ENCODE results near the gene PLPP6. TPM values are rescaled to one million over a fixed set of nuclear protein-coding genes. Genes with fewer than 3 reads are reported as not detected.
"Not testable (repeated sequence)": the region's sequence is repeated elsewhere in the genome, so short reads cannot be mapped to it uniquely, and the experiment has no call there.

Gene PLPP6
- 3.7 and 6.3 TPM in 2 replicates for total RNA-seq

- peak; percentile 78 to 86 for DNase-seq (ENCODE audit: low read depth in 2 of 2)
Measured at GRCh38 chr9:4662108-4662988, at the start of gene PLPP6. Gene PLPP6, plus strand, starts transcription at chr9:4662294. Its CDS starts 82 bp downstream, at chr9:4662376.

- DNase-seq (ENCODE audit: low read depth in 2 of 2): no peak
Measured at GRCh38 chr9:4614627-4615026, 47.5 kb upstream of the PLPP6 start.

DNA sequence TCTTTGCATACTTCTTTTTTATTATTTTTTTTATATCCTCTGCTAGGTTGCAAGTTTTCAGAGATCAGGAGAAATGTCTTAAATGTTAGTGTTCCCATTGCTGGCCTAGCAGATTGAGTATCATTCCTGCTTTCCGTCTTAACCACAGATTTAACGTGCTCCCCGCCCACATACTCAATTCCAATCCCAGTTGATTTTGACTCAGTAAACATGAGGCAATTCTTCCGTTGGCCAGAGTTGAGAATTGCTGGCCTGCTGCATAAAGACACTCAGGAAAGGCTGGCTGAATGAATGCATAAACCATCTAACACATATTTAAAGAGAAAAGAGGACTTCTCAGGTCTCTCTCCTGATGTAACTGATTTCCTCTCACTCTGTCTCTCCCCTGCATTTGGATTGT, 46.8 kb upstream of the PLPP6 start:
- no peak for DNase-seq (ENCODE audit: low read depth in 2 of 2)

DNA sequence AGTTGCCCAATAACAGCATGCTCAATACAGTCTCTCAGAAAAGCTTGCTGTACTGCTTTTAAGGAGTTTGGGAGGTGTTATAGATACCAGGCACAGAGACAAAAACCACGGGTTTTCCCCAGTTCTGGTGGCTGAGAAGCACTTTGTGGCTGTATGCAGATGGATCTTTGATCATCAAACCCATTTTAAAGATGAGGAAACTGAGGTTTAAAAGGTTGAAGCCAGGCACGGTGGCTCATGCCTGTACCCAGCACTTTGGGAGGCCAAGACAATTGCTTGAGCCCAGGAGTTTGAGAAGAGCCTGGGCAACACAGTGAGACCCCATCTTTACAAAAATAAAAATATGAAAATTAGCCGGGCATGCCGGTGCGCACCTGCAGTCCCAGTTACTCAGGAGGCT, 46.3 kb upstream of the PLPP6 start:
- no peak for DNase-seq (ENCODE audit: low read depth in 2 of 2)

DNA sequence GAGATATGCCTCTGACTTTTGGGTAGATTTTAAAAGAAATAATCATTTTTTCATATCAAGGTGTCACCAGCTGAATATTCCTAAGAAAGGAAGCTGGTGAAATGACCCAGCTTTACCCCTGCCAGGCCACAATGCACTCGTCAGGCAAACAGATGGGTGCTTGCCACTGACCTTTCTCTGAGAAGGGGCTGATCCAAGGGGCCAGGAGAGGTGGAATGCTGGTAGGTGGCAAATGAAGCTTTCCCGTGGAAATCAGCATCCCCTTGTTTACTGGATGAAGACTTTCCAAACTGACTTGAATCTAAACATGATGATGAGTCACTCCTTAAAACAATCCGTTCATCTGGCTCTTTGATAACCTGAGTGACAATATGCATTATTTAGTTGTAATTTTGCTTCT, 44.3 kb upstream of the PLPP6 start:
- DNase-seq (ENCODE audit: low read depth in 2 of 2): no peak

GRCh38 chr9:4618700-4619099, 43.4 kb upstream of the PLPP6 start:
- DNase-seq (ENCODE audit: low read depth in 2 of 2): no peak

DNA sequence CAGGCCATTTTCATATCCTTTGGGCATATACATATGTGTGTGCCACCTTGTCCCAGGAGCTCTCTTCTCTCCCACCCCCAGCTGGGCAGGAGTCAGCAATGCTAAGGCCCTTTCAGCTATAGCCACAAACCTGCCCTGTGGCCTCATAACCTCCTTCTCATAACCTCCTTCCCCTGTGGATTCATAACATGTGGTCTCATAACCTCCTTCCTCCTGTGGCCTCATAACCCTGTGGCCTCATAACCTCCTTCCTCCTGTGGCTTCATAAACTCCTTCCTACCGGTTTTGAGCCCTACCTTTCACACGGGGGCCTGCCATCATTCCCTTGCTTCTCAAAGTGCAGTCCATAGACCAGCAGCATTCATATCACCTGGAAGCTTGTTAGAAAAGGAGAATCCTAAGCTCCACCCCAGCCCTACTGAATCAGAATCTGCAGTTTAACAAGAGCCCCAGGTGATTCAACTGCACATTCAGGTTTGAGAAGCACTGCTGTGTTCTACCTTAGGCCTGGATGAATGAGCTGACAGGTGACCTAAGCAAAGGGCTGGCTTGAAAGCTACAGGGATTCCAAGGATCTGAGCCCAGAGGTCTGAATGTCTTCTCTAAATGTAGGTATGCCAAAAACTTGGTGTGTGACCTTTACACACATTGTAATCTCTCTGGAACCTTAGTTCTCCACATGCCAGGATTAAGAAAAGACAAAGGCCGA, 41.9 kb upstream of the PLPP6 start:
- no peak for DNase-seq (ENCODE audit: low read depth in 2 of 2)

GRCh38 chr9:4620881-4621555, 41.1 kb upstream of the PLPP6 start:
- peak in 1 of 2 donors; percentile 34 for DNase-seq (ENCODE audit: low read depth in 2 of 2)

GRCh38 chr9:4622016-4622415, 40.1 kb upstream of the PLPP6 start:
- no peak for DNase-seq (ENCODE audit: low read depth in 2 of 2)

GRCh38 chr9:4630836-4631235, 31.3 kb upstream of the PLPP6 start:
- no peak for DNase-seq (ENCODE audit: low read depth in 2 of 2)

DNA sequence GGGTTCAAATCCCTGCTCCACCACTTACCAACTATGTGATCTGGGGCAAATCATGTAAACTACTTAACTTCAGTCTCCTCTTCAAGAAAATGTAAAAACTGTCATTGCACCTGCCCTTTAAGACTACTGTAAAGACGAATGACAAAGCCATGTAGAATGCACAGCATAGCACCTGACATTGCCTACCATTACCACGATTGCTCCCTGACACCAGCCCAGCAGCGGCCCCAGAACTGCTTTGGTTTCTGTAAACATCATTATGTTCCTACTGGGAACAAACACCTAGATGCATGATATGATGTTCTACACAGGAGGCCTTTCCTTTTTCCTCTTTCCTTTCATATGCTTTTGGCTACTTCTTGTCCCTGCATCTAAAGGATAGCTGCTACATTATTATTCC, 23.1 kb upstream of the PLPP6 start:
- DNase-seq (ENCODE audit: low read depth in 2 of 2): no peak

DNA sequence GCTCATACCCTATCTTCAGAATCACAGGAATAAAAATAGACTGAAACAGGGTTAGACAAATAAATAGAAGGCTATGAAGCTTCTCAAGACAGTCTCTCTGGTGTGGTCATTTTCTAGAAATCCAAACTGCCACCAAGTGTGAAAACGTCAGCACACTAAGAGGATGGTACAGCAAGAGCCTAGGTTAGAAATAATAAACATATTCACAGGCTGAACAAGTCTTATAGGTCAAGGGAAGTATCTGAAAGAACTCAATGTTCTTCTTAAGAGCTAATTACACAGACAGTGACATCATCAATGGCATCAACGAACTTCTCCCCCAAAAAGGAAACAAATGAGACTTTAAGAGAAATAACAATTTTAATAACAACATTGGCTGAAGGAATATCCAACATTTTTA, 22.7 kb upstream of the PLPP6 start:
- no peak for DNase-seq (ENCODE audit: low read depth in 2 of 2)

DNA sequence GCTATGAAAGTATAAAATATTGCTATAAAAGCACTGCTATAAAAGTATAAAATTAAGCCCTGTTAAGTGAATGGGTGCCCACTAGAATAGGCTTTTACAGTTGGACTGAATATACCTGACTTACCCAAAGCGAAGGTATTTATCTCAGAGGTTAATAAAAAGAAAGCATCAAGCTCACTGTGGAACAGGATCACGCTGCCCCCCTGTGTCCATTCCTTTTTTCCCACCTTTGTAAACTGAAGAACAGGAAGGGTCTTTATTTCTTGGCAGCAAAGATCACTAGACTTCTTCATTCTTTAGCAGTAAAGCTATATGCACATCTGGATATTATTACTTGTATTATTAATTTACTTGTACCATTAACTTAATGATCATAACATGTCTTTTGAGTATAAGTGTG, 22.1 kb upstream of the PLPP6 start:
- DNase-seq (ENCODE audit: low read depth in 2 of 2): peak in 1 of 2 donors; percentile 54

- no peak for DNase-seq (ENCODE audit: low read depth in 2 of 2)
Measured at GRCh38 chr9:4642351-4642750, 19.7 kb upstream of the PLPP6 start.

DNA sequence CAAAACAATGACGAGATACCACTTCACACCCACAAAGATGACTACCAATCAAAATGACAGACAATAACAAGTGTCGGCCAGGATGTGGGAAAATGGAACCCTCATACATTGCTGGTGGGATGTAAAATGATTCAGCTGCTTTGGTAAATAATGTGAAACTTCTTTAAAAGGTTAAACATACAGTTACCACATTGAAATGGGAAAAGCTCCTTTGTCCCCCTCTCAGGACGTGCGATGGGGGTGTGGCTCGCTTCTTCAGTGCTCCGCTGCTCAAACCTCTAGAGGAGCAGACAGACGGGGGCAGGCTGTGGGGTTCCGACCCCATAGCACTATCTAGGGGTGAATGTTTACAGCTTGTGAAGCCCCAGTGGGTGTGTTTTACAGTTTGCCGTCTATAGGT, 8.0 kb upstream of the PLPP6 start:
- no peak for DNase-seq (ENCODE audit: low read depth in 2 of 2)

- DNase-seq (ENCODE audit: low read depth in 2 of 2): no peak
Measured at GRCh38 chr9:4654538-4654937, 7.6 kb upstream of the PLPP6 start.

DNA sequence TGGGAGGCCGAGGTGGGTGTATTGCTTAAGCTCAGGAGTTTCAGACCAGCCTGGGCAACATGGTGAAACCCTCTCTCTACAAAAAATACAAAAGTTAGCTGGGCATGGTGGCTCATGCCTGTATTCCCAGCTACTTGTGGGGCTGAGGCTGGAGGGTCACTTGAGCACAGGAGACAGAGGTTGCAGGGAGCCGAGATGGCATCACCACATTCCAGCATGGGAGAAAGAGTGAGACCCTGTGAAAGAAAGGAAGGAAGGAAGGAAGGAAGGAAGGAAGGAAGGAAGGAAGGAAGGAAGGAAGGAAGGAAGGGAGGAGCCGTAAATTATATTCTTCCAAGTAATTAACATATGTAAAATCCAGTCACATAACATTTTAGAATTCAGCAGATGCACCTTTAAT, 5.9 kb upstream of the PLPP6 start:
- not testable (repeated sequence) for DNase-seq (ENCODE audit: low read depth in 2 of 2)

DNA sequence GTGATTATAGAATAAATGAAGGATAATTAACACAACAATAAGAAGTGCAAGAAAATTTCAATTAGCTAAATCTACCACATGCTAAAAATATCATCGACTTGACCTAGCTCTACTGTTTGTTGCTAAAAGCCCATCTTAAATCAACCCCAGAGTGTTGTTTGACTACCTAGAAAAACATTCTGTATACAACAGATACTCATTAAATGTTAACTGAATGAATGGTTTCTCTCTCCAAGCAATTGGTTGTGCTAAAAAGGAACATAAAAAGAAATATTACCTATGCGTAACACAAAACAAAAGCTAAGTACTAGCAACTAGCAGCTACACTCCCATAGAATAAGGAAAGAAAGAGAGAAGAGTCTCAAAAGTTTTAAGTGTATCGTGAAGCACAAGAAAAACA, 5.5 kb upstream of the PLPP6 start:
- DNase-seq (ENCODE audit: low read depth in 2 of 2): no peak

DNA sequence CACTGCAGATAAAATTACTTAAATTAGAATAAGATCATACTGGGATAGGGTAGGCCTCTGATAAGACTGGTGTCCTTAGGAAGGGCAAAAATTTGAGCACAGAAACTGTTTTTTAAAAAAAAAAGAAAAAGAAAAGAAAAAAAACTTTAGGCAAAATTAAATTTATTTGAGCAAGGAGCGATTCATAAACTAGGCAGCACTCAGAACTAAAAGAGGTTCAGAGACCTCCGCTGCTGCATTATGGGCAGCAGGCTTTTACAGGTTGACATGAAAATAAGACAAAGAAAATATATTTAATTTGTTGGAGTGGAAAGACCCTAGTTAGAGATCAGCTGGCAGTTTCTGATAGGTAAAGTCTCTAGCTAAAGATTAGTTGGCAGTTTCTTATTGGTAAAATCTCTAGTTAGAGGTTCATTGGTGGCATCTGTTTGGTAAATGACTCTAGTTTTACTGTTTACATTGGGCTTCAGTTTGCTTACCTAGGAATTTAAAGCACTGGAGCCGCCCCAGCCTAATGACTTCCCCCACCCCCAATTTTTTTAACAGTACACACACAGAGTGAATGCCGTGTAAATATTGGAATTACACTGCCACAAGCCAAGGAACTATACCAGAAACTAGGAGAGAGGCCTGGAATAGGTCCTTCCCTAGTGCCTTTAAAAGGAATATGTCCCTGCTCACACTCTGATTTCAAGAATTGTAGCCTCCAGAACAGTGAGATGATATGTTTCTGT, 4.5 kb upstream of the PLPP6 start:
- DNase-seq (ENCODE audit: low read depth in 2 of 2): no peak

DNA sequence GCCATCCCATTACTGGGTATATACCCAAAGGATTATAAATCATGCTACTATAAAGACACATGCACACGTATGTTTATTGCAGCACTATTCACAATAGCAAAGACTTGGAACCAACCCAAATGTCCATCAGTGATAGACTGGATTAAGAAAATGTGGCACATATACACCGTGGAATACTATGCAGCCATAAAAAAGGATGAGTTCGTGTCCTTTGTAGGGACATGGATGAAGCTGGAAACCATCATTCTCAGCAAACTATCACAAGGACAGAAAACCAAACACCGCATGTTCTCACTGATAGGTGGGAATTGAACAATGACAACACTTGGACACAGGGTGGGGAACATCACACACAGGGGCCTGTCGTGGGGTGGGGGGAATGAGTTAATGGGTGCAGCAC, 1.4 kb upstream of the PLPP6 start:
- not testable (repeated sequence) for DNase-seq (ENCODE audit: low read depth in 2 of 2)

- no peak for DNase-seq (ENCODE audit: low read depth in 2 of 2)
Measured at GRCh38 chr9:4661165-4661564, 929 bp upstream of the PLPP6 start.

- no peak for DNase-seq (ENCODE audit: low read depth in 2 of 2)
Measured at GRCh38 chr9:4661611-4662010, 483 bp upstream of the PLPP6 start.
